ENCODE data around the gene CNTN5.

CNTN5 gene

GRCh38 chr11:99630629-99631028 is 609.9 kb downstream of the CNTN5 start:
- no peak for DNase-seq (ENCODE audit: low read depth)

GRCh38 chr11:99631618-99632017 is 610.9 kb downstream of the CNTN5 start:
- no peak for DNase-seq (ENCODE audit: low read depth)

- no peak for DNase-seq (ENCODE audit: low read depth)
Observed at GRCh38 chr11:99632969-99633368, 612.2 kb downstream of the CNTN5 start.

GRCh38 chr11:99634581-99634980 is 613.8 kb downstream of the CNTN5 start:
- no peak for DNase-seq (ENCODE audit: low read depth)

- DNase-seq (ENCODE audit: low read depth), result no peak
Observed at GRCh38 chr11:99638073-99638553, 617.4 kb downstream of the CNTN5 start.

GRCh38 chr11:99640671-99641070 is 619.9 kb downstream of the CNTN5 start:
- no peak for DNase-seq (ENCODE audit: low read depth)

GRCh38 chr11:99645934-99646333 is 625.2 kb downstream of the CNTN5 start:
- DNase-seq (ENCODE audit: low read depth), result no peak

GRCh38 chr11:99670067-99670676 is 649.4 kb downstream of the CNTN5 start:
- no peak for DNase-seq (ENCODE audit: low read depth)

- no peak for DNase-seq (ENCODE audit: low read depth)
Observed at GRCh38 chr11:99671808-99672409, 651.2 kb downstream of the CNTN5 start.

- no peak for DNase-seq (ENCODE audit: low read depth)
Observed at GRCh38 chr11:99676292-99676691, 655.5 kb downstream of the CNTN5 start.

GRCh38 chr11:99682171-99682570 is 661.4 kb downstream of the CNTN5 start:
- no peak for DNase-seq (ENCODE audit: low read depth)

- no peak for DNase-seq (ENCODE audit: low read depth)
Observed at GRCh38 chr11:99682646-99683045, 661.9 kb downstream of the CNTN5 start.

GRCh38 chr11:99683933-99684332 is 663.2 kb downstream of the CNTN5 start:
- no peak for DNase-seq (ENCODE audit: low read depth)

GRCh38 chr11:99686838-99687237 is 666.1 kb downstream of the CNTN5 start:
- DNase-seq (ENCODE audit: low read depth), result no peak

GRCh38 chr11:99687320-99687719 is 666.6 kb downstream of the CNTN5 start:
- no peak for DNase-seq (ENCODE audit: low read depth)

GRCh38 chr11:99693941-99694492 is 673.3 kb downstream of the CNTN5 start:
- DNase-seq (ENCODE audit: low read depth), result no peak

GRCh38 chr11:99695106-99695505 is 674.4 kb downstream of the CNTN5 start:
- DNase-seq (ENCODE audit: low read depth), result no peak

GRCh38 chr11:99706848-99707247 is 686.1 kb downstream of the CNTN5 start:
- no peak for DNase-seq (ENCODE audit: low read depth)

GRCh38 chr11:99708928-99709672 is 688.4 kb downstream of the CNTN5 start:
- DNase-seq (ENCODE audit: low read depth), result no peak

GRCh38 chr11:99716302-99716701 is 695.6 kb downstream of the CNTN5 start:
- no peak for DNase-seq (ENCODE audit: low read depth)

- no peak for DNase-seq (ENCODE audit: low read depth)
Observed at GRCh38 chr11:99718291-99718690, 697.5 kb downstream of the CNTN5 start.

GRCh38 chr11:99739464-99740089 is 718.8 kb downstream of the CNTN5 start:
- DNase-seq (ENCODE audit: low read depth), result no peak

Data from stimulated activated CD8-positive, alpha-beta memory T cell treated with anti-CD3 and anti-CD28 coated beads, Interleukin-12 subunit alpha, Interleukin-12 subunit beta, amount 100 ng/mL, for 1 hour (primary cell).